ENCODE measurements around the gene GLT8D2.
A peak's percentile ranks its signal among the peaks of the same experiment; 100 is the strongest.

GLT8D2 gene

GRCh38 chr12:104072099-104072498 is 22.1 kb upstream of the GLT8D2 start:
- no peak overlapping the region for H3K9ac ChIP-seq (ENCODE audit: low read depth in 1 of 2, low read length in 2 of 2)
- H3K9me3 ChIP-seq (ENCODE audit: control insufficient read depth in 2 of 2, low read length in 2 of 2) = no peaks in the 10 kb centered on the region
- no peaks in the 10 kb centered on the region for H3K27me3 ChIP-seq (ENCODE audit: control insufficient read depth in 2 of 2, insufficient read depth in 2 of 2, low read length in 2 of 2)
- H3K4me1 ChIP-seq (ENCODE audit: control insufficient read depth in 2 of 2, insufficient read depth in 2 of 2, low read length in 2 of 2) = no peaks in the 10 kb centered on the region
- H3K36me3 ChIP-seq (ENCODE audit: control insufficient read depth in 2 of 2, insufficient read depth in 2 of 2, low read length in 2 of 2) = peaks cover 0 to 12% of the 10 kb centered on the region in 2 donors
- H3K27ac ChIP-seq (ENCODE audit: low read depth in 2 of 2, low read length in 2 of 2) = no peak overlapping the region
- no peak overlapping the region for H3K4me3 ChIP-seq (ENCODE audit: low read length in 2 of 2)

GRCh38 chr12:104064842-104065427 is 14.9 kb upstream of the GLT8D2 start:
- peaks cover 9 to 11% of the 10 kb centered on the region in 2 donors for H3K4me1 ChIP-seq (ENCODE audit: control insufficient read depth in 2 of 2, insufficient read depth in 2 of 2, low read length in 2 of 2)
- no peaks in the 10 kb centered on the region for H3K27me3 ChIP-seq (ENCODE audit: control insufficient read depth in 2 of 2, insufficient read depth in 2 of 2, low read length in 2 of 2)
- peak overlapping the region; percentile 82 to 89 for H3K27ac ChIP-seq (ENCODE audit: low read depth in 2 of 2, low read length in 2 of 2)
- peaks cover 0 to 3% of the 10 kb centered on the region in 2 donors for H3K36me3 ChIP-seq (ENCODE audit: control insufficient read depth in 2 of 2, insufficient read depth in 2 of 2, low read length in 2 of 2)
- peak overlapping the region; percentile 66 to 86 for H3K9ac ChIP-seq (ENCODE audit: low read depth in 1 of 2, low read length in 2 of 2)
- H3K4me3 ChIP-seq (ENCODE audit: low read length in 2 of 2) = peak overlapping the region; percentile 95 to 97
- no peaks in the 10 kb centered on the region for H3K9me3 ChIP-seq (ENCODE audit: control insufficient read depth in 2 of 2, low read length in 2 of 2)

- H3K4me1 ChIP-seq (ENCODE audit: control insufficient read depth in 2 of 2, insufficient read depth in 2 of 2, low read length in 2 of 2) = peaks cover 9 to 11% of the 10 kb centered on the region in 2 donors
Measured at GRCh38 chr12:104064031-104064841, 14.2 kb upstream of the GLT8D2 start, which contains the start of gene HCFC2. Gene HCFC2, plus strand, starts transcription at chr12:104064531. Its CDS starts 30 bp downstream, at chr12:104064561.

GRCh38 chr12:104063712-104064030 is 13.7 kb upstream of the GLT8D2 start:
- H3K9me3 ChIP-seq (ENCODE audit: control insufficient read depth in 2 of 2, low read length in 2 of 2) = no peaks in the 10 kb centered on the region
- peaks cover 0 to 3% of the 10 kb centered on the region in 2 donors for H3K36me3 ChIP-seq (ENCODE audit: control insufficient read depth in 2 of 2, insufficient read depth in 2 of 2, low read length in 2 of 2)
- H3K27me3 ChIP-seq (ENCODE audit: control insufficient read depth in 2 of 2, insufficient read depth in 2 of 2, low read length in 2 of 2) = no peaks in the 10 kb centered on the region
- peak overlapping the region; percentile 82 to 89 for H3K27ac ChIP-seq (ENCODE audit: low read depth in 2 of 2, low read length in 2 of 2)
- peak overlapping the region; percentile 66 to 86 for H3K9ac ChIP-seq (ENCODE audit: low read depth in 1 of 2, low read length in 2 of 2)
- peak overlapping the region; percentile 95 to 97 for H3K4me3 ChIP-seq (ENCODE audit: low read length in 2 of 2)
- H3K4me1 ChIP-seq (ENCODE audit: control insufficient read depth in 2 of 2, insufficient read depth in 2 of 2, low read length in 2 of 2) = peaks cover 9 to 11% of the 10 kb centered on the region in 2 donors

More at GRCh38 chr12:104064031-104064841, 14.2 kb upstream of the GLT8D2 start, which contains the start of gene HCFC2:
- Histone ChIP-seq H3K27ac (ENCODE audit: low read depth in 2 of 2, low read length in 2 of 2) (peak within 1 kb of the TSS; percentile 82 to 89), H3K9me3 (ENCODE audit: control insufficient read depth in 2 of 2, low read length in 2 of 2) (no peaks in the 10 kb centered on the region), H3K4me3 (ENCODE audit: low read length in 2 of 2) (peak within 1 kb of the TSS; percentile 95 to 97), H3K9ac (ENCODE audit: low read depth in 1 of 2, low read length in 2 of 2) (peak within 1 kb of the TSS; percentile 66 to 86), H3K36me3 (ENCODE audit: control insufficient read depth in 2 of 2, insufficient read depth in 2 of 2, low read length in 2 of 2) (peaks cover 0 to 3% of the 10 kb centered on the region in 2 donors), H3K27me3 (ENCODE audit: control insufficient read depth in 2 of 2, insufficient read depth in 2 of 2, low read length in 2 of 2) (no peaks in the 10 kb centered on the region)

GRCh38 chr12:104060791-104061190 is 10.8 kb upstream of the GLT8D2 start:
- Histone ChIP-seq H3K36me3 (ENCODE audit: control insufficient read depth in 2 of 2, insufficient read depth in 2 of 2, low read length in 2 of 2) (no peaks in the 10 kb centered on the region), H3K9ac (ENCODE audit: low read depth in 1 of 2, low read length in 2 of 2) (no peak overlapping the region), H3K27ac (ENCODE audit: low read depth in 2 of 2, low read length in 2 of 2) (no peak overlapping the region), H3K4me3 (ENCODE audit: low read length in 2 of 2) (no peak overlapping the region), H3K9me3 (ENCODE audit: control insufficient read depth in 2 of 2, low read length in 2 of 2) (no peaks in the 10 kb centered on the region), H3K4me1 (ENCODE audit: control insufficient read depth in 2 of 2, insufficient read depth in 2 of 2, low read length in 2 of 2) (peaks cover 9 to 11% of the 10 kb centered on the region in 2 donors), H3K27me3 (ENCODE audit: control insufficient read depth in 2 of 2, insufficient read depth in 2 of 2, low read length in 2 of 2) (no peaks in the 10 kb centered on the region)

- H3K27me3 ChIP-seq (ENCODE audit: control insufficient read depth in 2 of 2, insufficient read depth in 2 of 2, low read length in 2 of 2) = no peaks in the 10 kb centered on the region
- no peak overlapping the region for H3K9ac ChIP-seq (ENCODE audit: low read depth in 1 of 2, low read length in 2 of 2)
- H3K36me3 ChIP-seq (ENCODE audit: control insufficient read depth in 2 of 2, insufficient read depth in 2 of 2, low read length in 2 of 2) = no peaks in the 10 kb centered on the region
- H3K4me1 ChIP-seq (ENCODE audit: control insufficient read depth in 2 of 2, insufficient read depth in 2 of 2, low read length in 2 of 2) = peaks cover 6 to 7% of the 10 kb centered on the region in 2 donors
- H3K4me3 ChIP-seq (ENCODE audit: low read length in 2 of 2) = no peak overlapping the region
- H3K9me3 ChIP-seq (ENCODE audit: control insufficient read depth in 2 of 2, low read length in 2 of 2) = no peaks in the 10 kb centered on the region
- no peak overlapping the region for H3K27ac ChIP-seq (ENCODE audit: low read depth in 2 of 2, low read length in 2 of 2)
Measured at GRCh38 chr12:104059963-104060362, 10.0 kb upstream of the GLT8D2 start.

- Histone ChIP-seq H3K4me1 (ENCODE audit: control insufficient read depth in 2 of 2, insufficient read depth in 2 of 2, low read length in 2 of 2) (peaks cover 5 to 6% of the 10 kb centered on the region in 2 donors), H3K9ac (ENCODE audit: low read depth in 1 of 2, low read length in 2 of 2) (no peak overlapping the region), H3K4me3 (ENCODE audit: low read length in 2 of 2) (no peak overlapping the region), H3K36me3 (ENCODE audit: control insufficient read depth in 2 of 2, insufficient read depth in 2 of 2, low read length in 2 of 2) (no peaks in the 10 kb centered on the region), H3K27me3 (ENCODE audit: control insufficient read depth in 2 of 2, insufficient read depth in 2 of 2, low read length in 2 of 2) (no peaks in the 10 kb centered on the region), H3K27ac (ENCODE audit: low read depth in 2 of 2, low read length in 2 of 2) (no peak overlapping the region), H3K9me3 (ENCODE audit: control insufficient read depth in 2 of 2, low read length in 2 of 2) (no peaks in the 10 kb centered on the region)
Measured at GRCh38 chr12:104058802-104059201, 8.8 kb upstream of the GLT8D2 start.

GRCh38 chr12:104057771-104058197 is 7.8 kb upstream of the GLT8D2 start:
- Histone ChIP-seq H3K27ac (ENCODE audit: low read depth in 2 of 2, low read length in 2 of 2) (no peak overlapping the region), H3K27me3 (ENCODE audit: control insufficient read depth in 2 of 2, insufficient read depth in 2 of 2, low read length in 2 of 2) (no peaks in the 10 kb centered on the region), H3K9me3 (ENCODE audit: control insufficient read depth in 2 of 2, low read length in 2 of 2) (no peaks in the 10 kb centered on the region)

GRCh38 chr12:104056419-104056972 is 6.5 kb upstream of the GLT8D2 start:
- Histone ChIP-seq H3K9me3 (ENCODE audit: control insufficient read depth in 2 of 2, low read length in 2 of 2) (no peaks in the 10 kb centered on the region), H3K27me3 (ENCODE audit: control insufficient read depth in 2 of 2, insufficient read depth in 2 of 2, low read length in 2 of 2) (no peaks in the 10 kb centered on the region), H3K4me3 (ENCODE audit: low read length in 2 of 2) (no peak overlapping the region), H3K4me1 (ENCODE audit: control insufficient read depth in 2 of 2, insufficient read depth in 2 of 2, low read length in 2 of 2) (peaks cover 0 to 3% of the 10 kb centered on the region in 2 donors), H3K36me3 (ENCODE audit: control insufficient read depth in 2 of 2, insufficient read depth in 2 of 2, low read length in 2 of 2) (no peaks in the 10 kb centered on the region), H3K27ac (ENCODE audit: low read depth in 2 of 2, low read length in 2 of 2) (no peak overlapping the region), H3K9ac (ENCODE audit: low read depth in 1 of 2, low read length in 2 of 2) (no peak overlapping the region)

More at GRCh38 chr12:104057771-104058197, 7.8 kb upstream of the GLT8D2 start:
- peaks cover 0 to 3% of the 10 kb centered on the region in 2 donors for H3K4me1 ChIP-seq (ENCODE audit: control insufficient read depth in 2 of 2, insufficient read depth in 2 of 2, low read length in 2 of 2)
- H3K36me3 ChIP-seq (ENCODE audit: control insufficient read depth in 2 of 2, insufficient read depth in 2 of 2, low read length in 2 of 2) = no peaks in the 10 kb centered on the region
- no peak overlapping the region for H3K9ac ChIP-seq (ENCODE audit: low read depth in 1 of 2, low read length in 2 of 2)
- H3K4me3 ChIP-seq (ENCODE audit: low read length in 2 of 2) = no peak overlapping the region

Measured in mucosa of rectum (tissue), 2 donors.